ENCODE measurements around the gene NDST1. TPM values are rescaled to one million over a fixed set of nuclear protein-coding genes. Genes with fewer than 3 reads are reported as not detected.

The NDST1 gene
- total and polyA plus RNA-seq, 4 donors: 45.6 to 145 (median 60.7) TPM

- Histone ChIP-seq H3K9ac (ENCODE audit: insufficient read depth in 1 of 2, low read length in 2 of 2) (no peak overlapping the region), H3K9me3 (ENCODE audit: control insufficient read depth in 4 of 4, insufficient read depth in 3 of 4, low read length in 3 of 4) (no peaks in the 10 kb centered on the region), H3K4me1 (ENCODE audit: control insufficient read depth in 5 of 5, insufficient read depth in 5 of 5, low read length in 5 of 5) (no peaks in the 10 kb centered on the region), H3K36me3 (ENCODE audit: control insufficient read depth in 4 of 4, insufficient read depth in 4 of 4, low read length in 4 of 4) (no peaks in the 10 kb centered on the region), H3K27me3 (ENCODE audit: control insufficient read depth in 3 of 3, insufficient read depth in 3 of 3, low read length in 2 of 3) (no peaks in the 10 kb centered on the region), H3K27ac (ENCODE audit: low read depth in 1 of 2, low read length in 1 of 2) (no peak overlapping the region), H3K4me3 (no peak overlapping the region)
- DNase-seq (no peak), ATAC-seq (ENCODE audit: insufficient read depth, low FRiP score) (no peak)
- no peak for TF ChIP-seq CTCF (IDR thresholded peaks at IDR 0.05; ENCODE audit: control extremely low read depth, extremely low read depth)
Observed at GRCh38 chr5:150568663-150569062, 60.7 kb downstream of the NDST1 start.

DNA sequence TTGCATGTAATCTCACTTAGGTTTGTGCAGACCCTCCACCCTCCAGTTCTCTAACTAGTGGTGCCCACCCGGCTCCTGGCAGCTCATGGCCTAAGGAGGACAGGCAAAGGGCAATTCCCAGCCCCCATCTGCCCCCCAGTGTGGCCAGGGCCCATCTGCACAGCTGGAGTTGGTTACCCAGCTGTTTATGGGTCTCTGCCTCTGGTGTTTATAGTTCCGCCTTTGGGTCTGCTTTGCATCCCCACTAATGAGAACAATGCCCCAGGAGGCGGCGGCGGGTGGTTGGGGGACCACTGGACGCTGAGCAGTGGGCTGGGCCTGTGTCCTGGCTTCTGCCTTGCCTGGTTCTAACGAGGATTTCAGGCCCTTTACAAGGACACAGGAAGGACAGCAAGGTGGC is 62.4 kb downstream of the NDST1 start:
- TF ChIP-seq CTCF (IDR thresholded peaks at IDR 0.05; ENCODE audit: control extremely low read depth, extremely low read depth): no peak
- ATAC-seq (ENCODE audit: insufficient read depth, low FRiP score) (no peak), DNase-seq (no peak)
- Histone ChIP-seq H3K4me3 (no peak overlapping the region), H3K27ac (ENCODE audit: low read depth in 1 of 2, low read length in 1 of 2) (no peak overlapping the region), H3K4me1 (ENCODE audit: control insufficient read depth in 5 of 5, insufficient read depth in 5 of 5, low read length in 5 of 5) (no peaks in the 10 kb centered on the region), H3K27me3 (ENCODE audit: control insufficient read depth in 3 of 3, insufficient read depth in 3 of 3, low read length in 2 of 3) (no peaks in the 10 kb centered on the region), H3K9me3 (ENCODE audit: control insufficient read depth in 4 of 4, insufficient read depth in 3 of 4, low read length in 3 of 4) (no peaks in the 10 kb centered on the region), H3K9ac (ENCODE audit: insufficient read depth in 1 of 2, low read length in 2 of 2) (no peak overlapping the region), H3K36me3 (ENCODE audit: control insufficient read depth in 4 of 4, insufficient read depth in 4 of 4, low read length in 4 of 4) (no peaks in the 10 kb centered on the region)
- 85 to 90% methylated on average over 7 of the region's 7 CpGs for WGBS, 2 donors

DNA sequence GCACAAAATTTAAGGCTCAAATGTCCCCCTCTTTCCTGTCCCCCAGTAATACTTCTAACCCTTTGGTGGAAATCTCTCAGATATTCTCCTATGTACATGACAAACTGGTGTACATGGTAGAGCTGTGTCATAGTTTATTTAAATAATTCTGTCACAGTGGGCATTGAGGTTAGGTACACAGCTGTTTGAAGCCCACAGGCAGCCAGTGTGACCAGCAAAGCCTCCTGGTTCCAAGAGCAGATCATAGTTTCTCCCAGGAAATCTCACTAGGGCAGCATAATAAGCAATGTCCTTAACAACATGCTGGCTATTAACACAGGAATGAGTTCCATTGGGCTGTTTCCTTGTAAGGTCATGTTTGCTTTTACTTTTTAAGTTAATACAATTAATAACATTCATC is 63.9 kb downstream of the NDST1 start:
- ATAC-seq (ENCODE audit: insufficient read depth, low FRiP score) (no peak), DNase-seq (no peak)
- H3K9me3 ChIP-seq (ENCODE audit: control insufficient read depth in 4 of 4, insufficient read depth in 3 of 4, low read length in 3 of 4): no peaks in the 10 kb centered on the region
- no peaks in the 10 kb centered on the region for H3K36me3 ChIP-seq (ENCODE audit: control insufficient read depth in 4 of 4, insufficient read depth in 4 of 4, low read length in 4 of 4)
- no peak overlapping the region for H3K9ac ChIP-seq (ENCODE audit: insufficient read depth in 1 of 2, low read length in 2 of 2)
- no peaks in the 10 kb centered on the region for H3K27me3 ChIP-seq (ENCODE audit: control insufficient read depth in 3 of 3, insufficient read depth in 3 of 3, low read length in 2 of 3)
- no peak for TF ChIP-seq CTCF (IDR thresholded peaks at IDR 0.05; ENCODE audit: control extremely low read depth, extremely low read depth)
- H3K4me3 ChIP-seq: no peak overlapping the region
- no peaks in the 10 kb centered on the region for H3K4me1 ChIP-seq (ENCODE audit: control insufficient read depth in 5 of 5, insufficient read depth in 5 of 5, low read length in 5 of 5)
- H3K27ac ChIP-seq (ENCODE audit: low read depth in 1 of 2, low read length in 1 of 2): no peak overlapping the region

DNA sequence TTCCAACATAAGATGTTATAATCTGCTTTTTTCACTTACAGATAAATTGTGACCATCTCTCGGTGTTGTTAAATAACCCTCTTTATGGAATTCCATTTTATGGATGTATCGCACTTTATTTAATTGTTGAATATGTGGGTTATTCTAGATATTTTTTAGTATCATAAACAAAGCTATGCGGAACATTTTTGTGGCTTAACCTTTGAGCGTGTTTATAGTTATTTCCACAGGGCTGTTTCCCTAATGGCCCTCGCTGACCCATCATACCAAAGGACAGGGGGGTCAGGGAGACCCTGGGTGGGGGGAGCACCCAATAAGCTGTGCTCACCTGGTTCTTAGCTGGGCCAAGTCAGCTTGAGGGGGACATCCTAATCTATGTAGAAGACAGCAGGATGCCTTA is 65.3 kb downstream of the NDST1 start:
- Histone ChIP-seq H3K27me3 (ENCODE audit: control insufficient read depth in 3 of 3, insufficient read depth in 3 of 3, low read length in 2 of 3) (no peaks in the 10 kb centered on the region), H3K9ac (ENCODE audit: insufficient read depth in 1 of 2, low read length in 2 of 2) (no peak overlapping the region), H3K4me1 (ENCODE audit: control insufficient read depth in 5 of 5, insufficient read depth in 5 of 5, low read length in 5 of 5) (no peaks in the 10 kb centered on the region), H3K27ac (ENCODE audit: low read depth in 1 of 2, low read length in 1 of 2) (no peak overlapping the region), H3K9me3 (ENCODE audit: control insufficient read depth in 4 of 4, insufficient read depth in 3 of 4, low read length in 3 of 4) (no peaks in the 10 kb centered on the region), H3K36me3 (ENCODE audit: control insufficient read depth in 4 of 4, insufficient read depth in 4 of 4, low read length in 4 of 4) (no peaks in the 10 kb centered on the region), H3K4me3 (no peak overlapping the region)
- DNase-seq: no peak
- no peak for TF ChIP-seq CTCF (IDR thresholded peaks at IDR 0.05; ENCODE audit: control extremely low read depth, extremely low read depth)
- WGBS, 2 donors: 88 to 93% methylated on average over 5 of the region's 5 CpGs
- ATAC-seq (ENCODE audit: insufficient read depth, low FRiP score): no peak

All from lung (tissue), 12 donors.